NCI-H2196 treated with DMSO at 0.1 percent for 48 hours (cell line): Measurements from ENCODE around the gene TMEM256.

Experiments used
- DNase-seq: peaks from one replicate; lab custom pipeline; 2025; ENCODE audit not compliant: unreplicated experiment; lab: John Stamatoyannopoulos, UW

Gene TMEM256

GRCh38 chr17:7408863-7409262 lies 5.0 kb upstream of the TMEM256 start:
- no peak for DNase-seq

GRCh38 chr17:7408252-7408727 lies 4.4 kb upstream of the TMEM256 start:
- no peak for DNase-seq

- no peak for DNase-seq
These were observed 3.8 kb upstream of the TMEM256 start, which contains the start of gene NLGN2 for GRCh38 chr17:7407485-7408251. TSS of gene NLGN2 (plus strand) at chr17:7407845. CDS start at chr17:7408256, 411 bp downstream.

GRCh38 chr17:7407082-7407481 lies 3.2 kb upstream of the TMEM256 start:
- DNase-seq = no peak

GRCh38 chr17:7406235-7406825 lies 2.4 kb upstream of the TMEM256 start:
- DNase-seq = no peak

- no peak for DNase-seq
These were observed 1.7 kb upstream of the TMEM256 start for GRCh38 chr17:7405350-7406234.

GRCh38 chr17:7404737-7405349 lies 946 bp upstream of the TMEM256 start:
- no peak for DNase-seq

GRCh38 chr17:7403727-7403976 lies 245 bp downstream of the TMEM256 start:
- DNase-seq = peak; percentile 36

GRCh38 chr17:7403043-7403726 lies 712 bp downstream of the TMEM256 start:
- DNase-seq = no peak

- no peak for DNase-seq
These were observed 5.3 kb downstream of the TMEM256 start for GRCh38 chr17:7398612-7399011.

- no peak for DNase-seq
These were observed 7.8 kb downstream of the TMEM256 start for GRCh38 chr17:7396147-7396546.

GRCh38 chr17:7394452-7395191 lies 9.3 kb downstream of the TMEM256 start, which contains the start of gene PLSCR3:
TSS of gene PLSCR3 (minus strand) at chr17:7394525. CDS start at chr17:7394110, 415 bp downstream.
- peak; percentile 10 for DNase-seq

GRCh38 chr17:7393613-7394451 lies 10.1 kb downstream of the TMEM256 start:
- no peak for DNase-seq

GRCh38 chr17:7392696-7393612 lies 10.9 kb downstream of the TMEM256 start:
- DNase-seq = no peak

GRCh38 chr17:7391307-7391706 lies 12.6 kb downstream of the TMEM256 start:
- DNase-seq = no peak

GRCh38 chr17:7389924-7390910 lies 13.7 kb downstream of the TMEM256 start:
- DNase-seq = no peak

GRCh38 chr17:7388856-7389255 lies 15.0 kb downstream of the TMEM256 start:
- DNase-seq = no peak
